K562 (cell line): ENCODE data around the gene LNPEP. TPM values are rescaled to one million over a fixed set of nuclear protein-coding genes. Genes with fewer than 3 reads are reported as not detected.
A peak's percentile ranks its signal among the peaks of the same experiment; 100 is the strongest.

Experiments
- BMI1 ChIP-seq: fragments of 150-350 bp; IDR thresholded peaks from 2 replicates; pipeline ENCODE4 v1.6.1; 2014; ENCODE audit warnings: low read length
- E4F1 ChIP-seq: fragments of 250-450 bp; sonication (Bioruptor Pico); IDR thresholded peaks from 2 replicates; pipeline ENCODE4 v1.5.0; 2021; ENCODE audit warnings: mild to moderate bottlenecking, borderline replicate concordance
- NUFIP1 ChIP-seq: fragments of 450-650 bp; IDR thresholded peaks from 2 replicates; pipeline ENCODE4 v1.6.1; 2018; ENCODE audit not compliant: partially characterized antibody
- PKNOX1 ChIP-seq: fragments of 450-650 bp; IDR thresholded peaks from 2 replicates; pipeline ENCODE4 v1.6.1; 2016
- PML ChIP-seq: IDR thresholded peaks from 2 replicates; pipeline ENCODE4 v1.6.1; 2012; ENCODE audit warnings: low read length, inconsistent platforms
- TARDBP ChIP-seq: fragments of 450-650 bp; IDR thresholded peaks from 2 replicates; pipeline ENCODE4 v1.6.1; 2016
- ZNF518B ChIP-seq: fragments of 250-450 bp; sonication (Bioruptor Pico); IDR thresholded peaks from 2 replicates; pipeline ENCODE4 v1.5.0; 2021; ENCODE audit warnings: mild to moderate bottlenecking, moderate library complexity
- polyA plus RNA-seq, 8 experiments: library from polyadenylated mRNA; depleted of rRNA in 4 of 8; stranded (reverse) in 5 of 8; unstranded in 3 of 8; fragments of >200 nt; fragmentation: Nextera tagmentation in 2 of 8; fragmentation: Illumina TruSeq in 1 of 8; extraction: Ambion mirVana in 2 of 8; extraction: Trizol in 1 of 8; gene quantifications; 2 replicates each; pipeline versions ENCODE4 v1.2.1 to v1.2.3, GENCODE V29; 2011 to 2014; ENCODE audit warnings: inconsistent platforms in 1 of 8, missing spikeins in 1 of 8
- total RNA-seq, 7 experiments: library from RNA; depleted of rRNA in 6 of 7; stranded (reverse); fragments of >200 nt in 6 of 7; fragmentation: Illumina TruSeq in 2 of 7; extraction: Trizol in 2 of 7; gene quantifications; 2 replicates each; pipeline versions ENCODE4 v1.2.1 to v1.2.3, GENCODE V29; 2011 to 2021; ENCODE audit warnings: low replicate concordance in 1 of 7
- TF ChIP-seq, protein P1 (sequence below): sonication (generic); formaldehyde crosslinking; IDR thresholded peaks from 2 replicates; pipeline ENCODE4 v1.5.0; 2020; ENCODE audit warnings: missing genetic modification reagents
- TF ChIP-seq, protein P2 (sequence below): fragments of 250-450 bp; sonication (Bioruptor Pico); IDR thresholded peaks from 2 replicates; pipeline ENCODE4 v1.5.0; 2022; ENCODE audit warnings: mild to moderate bottlenecking
- TF ChIP-seq, protein P3 (sequence below): sonication (generic); formaldehyde crosslinking; IDR thresholded peaks from 2 replicates; pipeline ENCODE4 v1.8.0; 2022; ENCODE audit warnings: missing genetic modification reagents, mild to moderate bottlenecking, borderline replicate concordance
- TF ChIP-seq, protein P4 (sequence below): fragments of 250-450 bp; sonication (Bioruptor Pico); IDR thresholded peaks from 2 replicates; pipeline ENCODE4 v1.8.0; 2021; ENCODE audit warnings: mild to moderate bottlenecking, moderate library complexity
- TF ChIP-seq, protein P5 (sequence below), 2 experiments: fragments of 250-450 bp in 1 of 2; fragments of 450-650 bp in 1 of 2; sonication (Bioruptor Pico) in 1 of 2; IDR thresholded peaks; 2 replicates each; pipeline versions ENCODE4 v1.6.1 to v1.8.0; 2016 to 2021; ENCODE audit warnings: mild to moderate bottlenecking in 2 of 2, moderate library complexity in 2 of 2, missing compliant biosample characterization in 1 of 2, missing genetic modification characterization in 1 of 2

LNPEP gene
- total and polyA plus RNA-seq, 9 of the 15 experiments (the other 6 are each of a cell fraction or from before 2014, with no cell fraction given): 2.6 to 27.9 (median 11.2) TPM

- TF ChIP-seq, protein P1, sequence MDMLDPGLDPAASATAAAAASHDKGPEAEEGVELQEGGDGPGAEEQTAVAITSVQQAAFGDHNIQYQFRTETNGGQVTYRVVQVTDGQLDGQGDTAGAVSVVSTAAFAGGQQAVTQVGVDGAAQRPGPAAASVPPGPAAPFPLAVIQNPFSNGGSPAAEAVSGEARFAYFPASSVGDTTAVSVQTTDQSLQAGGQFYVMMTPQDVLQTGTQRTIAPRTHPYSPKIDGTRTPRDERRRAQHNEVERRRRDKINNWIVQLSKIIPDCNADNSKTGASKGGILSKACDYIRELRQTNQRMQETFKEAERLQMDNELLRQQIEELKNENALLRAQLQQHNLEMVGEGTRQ: no peak
- TF ChIP-seq NUFIP1: no peak
- TF ChIP-seq, protein P2, sequence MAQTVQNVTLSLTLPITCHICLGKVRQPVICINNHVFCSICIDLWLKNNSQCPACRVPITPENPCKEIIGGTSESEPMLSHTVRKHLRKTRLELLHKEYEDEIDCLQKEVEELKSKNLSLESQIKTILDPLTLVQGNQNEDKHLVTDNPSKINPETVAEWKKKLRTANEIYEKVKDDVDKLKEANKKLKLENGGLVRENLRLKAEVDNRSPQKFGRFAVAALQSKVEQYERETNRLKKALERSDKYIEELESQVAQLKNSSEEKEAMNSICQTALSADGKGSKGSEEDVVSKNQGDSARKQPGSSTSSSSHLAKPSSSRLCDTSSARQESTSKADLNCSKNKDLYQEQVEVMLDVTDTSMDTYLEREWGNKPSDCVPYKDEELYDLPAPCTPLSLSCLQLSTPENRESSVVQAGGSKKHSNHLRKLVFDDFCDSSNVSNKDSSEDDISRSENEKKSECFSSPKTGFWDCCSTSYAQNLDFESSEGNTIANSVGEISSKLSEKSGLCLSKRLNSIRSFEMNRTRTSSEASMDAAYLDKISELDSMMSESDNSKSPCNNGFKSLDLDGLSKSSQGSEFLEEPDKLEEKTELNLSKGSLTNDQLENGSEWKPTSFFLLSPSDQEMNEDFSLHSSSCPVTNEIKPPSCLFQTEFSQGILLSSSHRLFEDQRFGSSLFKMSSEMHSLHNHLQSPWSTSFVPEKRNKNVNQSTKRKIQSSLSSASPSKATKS (CRISPR knock-in tag): no peak
- TF ChIP-seq BMI1: no peak
- 0 out of 2 replicates have a peak, but pooled peaks have one; percentile 53 for TF ChIP-seq PML
- TF ChIP-seq, protein P3, sequence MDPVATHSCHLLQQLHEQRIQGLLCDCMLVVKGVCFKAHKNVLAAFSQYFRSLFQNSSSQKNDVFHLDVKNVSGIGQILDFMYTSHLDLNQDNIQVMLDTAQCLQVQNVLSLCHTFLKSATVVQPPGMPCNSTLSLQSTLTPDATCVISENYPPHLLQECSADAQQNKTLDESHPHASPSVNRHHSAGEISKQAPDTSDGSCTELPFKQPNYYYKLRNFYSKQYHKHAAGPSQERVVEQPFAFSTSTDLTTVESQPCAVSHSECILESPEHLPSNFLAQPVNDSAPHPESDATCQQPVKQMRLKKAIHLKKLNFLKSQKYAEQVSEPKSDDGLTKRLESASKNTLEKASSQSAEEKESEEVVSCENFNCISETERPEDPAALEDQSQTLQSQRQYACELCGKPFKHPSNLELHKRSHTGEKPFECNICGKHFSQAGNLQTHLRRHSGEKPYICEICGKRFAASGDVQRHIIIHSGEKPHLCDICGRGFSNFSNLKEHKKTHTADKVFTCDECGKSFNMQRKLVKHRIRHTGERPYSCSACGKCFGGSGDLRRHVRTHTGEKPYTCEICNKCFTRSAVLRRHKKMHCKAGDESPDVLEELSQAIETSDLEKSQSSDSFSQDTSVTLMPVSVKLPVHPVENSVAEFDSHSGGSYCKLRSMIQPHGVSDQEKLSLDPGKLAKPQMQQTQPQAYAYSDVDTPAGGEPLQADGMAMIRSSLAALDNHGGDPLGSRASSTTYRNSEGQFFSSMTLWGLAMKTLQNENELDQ (CRISPR knock-in tag): no peak
- TF ChIP-seq TARDBP: no peak
- TF ChIP-seq, protein P4, sequence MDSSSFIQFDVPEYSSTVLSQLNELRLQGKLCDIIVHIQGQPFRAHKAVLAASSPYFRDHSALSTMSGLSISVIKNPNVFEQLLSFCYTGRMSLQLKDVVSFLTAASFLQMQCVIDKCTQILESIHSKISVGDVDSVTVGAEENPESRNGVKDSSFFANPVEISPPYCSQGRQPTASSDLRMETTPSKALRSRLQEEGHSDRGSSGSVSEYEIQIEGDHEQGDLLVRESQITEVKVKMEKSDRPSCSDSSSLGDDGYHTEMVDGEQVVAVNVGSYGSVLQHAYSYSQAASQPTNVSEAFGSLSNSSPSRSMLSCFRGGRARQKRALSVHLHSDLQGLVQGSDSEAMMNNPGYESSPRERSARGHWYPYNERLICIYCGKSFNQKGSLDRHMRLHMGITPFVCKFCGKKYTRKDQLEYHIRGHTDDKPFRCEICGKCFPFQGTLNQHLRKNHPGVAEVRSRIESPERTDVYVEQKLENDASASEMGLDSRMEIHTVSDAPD (CRISPR knock-in tag): no peak
- TF ChIP-seq E4F1: no peak
- TF ChIP-seq, protein P5, sequence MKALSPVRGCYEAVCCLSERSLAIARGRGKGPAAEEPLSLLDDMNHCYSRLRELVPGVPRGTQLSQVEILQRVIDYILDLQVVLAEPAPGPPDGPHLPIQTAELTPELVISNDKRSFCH (CRISPR knock-in tag; IDR thresholded peaks at IDR 0.05): no peak
- TF ChIP-seq, protein P5 (tag; IDR thresholded peaks at IDR 0.05): no peak
- TF ChIP-seq PKNOX1: no peak
- TF ChIP-seq ZNF518B (CRISPR knock-in tag): no peak
Observed at GRCh38 chr5:96930058-96930457, 5.8 kb upstream of the LNPEP start (continued).
